H9 (cell line): ENCODE data around the gene KCNG1. TPM values are rescaled to one million over a fixed set of nuclear protein-coding genes. Genes with fewer than 3 reads are reported as not detected.

Source experiments
- DNase-seq: peaks from one replicate; pipeline ENCODE4 v3.0.0-alpha.2; 2017
- H2AFZ ChIP-seq: one replicate; pipeline ENCODE4 v1.6.1; 2013; ENCODE audit warnings: mild to moderate bottlenecking, low read length, control low read depth, moderate library complexity
- H2AK5ac ChIP-seq: 2 replicates; pipeline ENCODE4 v1.6.1; 2013; ENCODE audit warnings: low read length, control low read depth, mixed read lengths; ENCODE audit not compliant: insufficient read length
- H2BK120ac ChIP-seq: one replicate; pipeline ENCODE4 v1.6.1; 2013; ENCODE audit warnings: low read depth, mild to moderate bottlenecking, low read length, control low read depth, inconsistent platforms; ENCODE audit not compliant: poor library complexity, severe bottlenecking
- H2BK12ac ChIP-seq: 2 replicates; pipeline ENCODE4 v1.6.1; 2013; ENCODE audit warnings: low read length, control low read depth, mixed read lengths, low read depth; ENCODE audit not compliant: insufficient read length
- H2BK15ac ChIP-seq: 2 replicates; pipeline ENCODE4 v1.6.1; 2013; ENCODE audit warnings: low read depth, low read length, control low read depth
- H2BK20ac ChIP-seq: one replicate; pipeline ENCODE4 v1.6.1; 2013; ENCODE audit warnings: low read depth, mild to moderate bottlenecking, low read length, control low read depth, inconsistent platforms; ENCODE audit not compliant: poor library complexity, severe bottlenecking
- H2BK5ac ChIP-seq: 2 replicates; pipeline ENCODE4 v1.6.1; 2013; ENCODE audit warnings: low read length, control low read depth, mixed read lengths; ENCODE audit not compliant: insufficient read length
- H3K14ac ChIP-seq: 2 replicates; pipeline ENCODE4 v1.6.1; 2013; ENCODE audit warnings: low read length, control low read depth; ENCODE audit not compliant: insufficient read depth
- H3K18ac ChIP-seq: 2 replicates; pipeline ENCODE4 v1.6.1; 2013; ENCODE audit warnings: low read depth, mild to moderate bottlenecking, mixed read lengths, low read length, control low read depth; ENCODE audit not compliant: insufficient read length
- H3K23ac ChIP-seq: 2 replicates; pipeline ENCODE4 v1.6.1; 2013; ENCODE audit warnings: low read length, control low read depth, mixed read lengths, low read depth; ENCODE audit not compliant: insufficient read length
- H3K23me2 ChIP-seq: 2 replicates; pipeline ENCODE4 v1.6.1; 2013; ENCODE audit warnings: low read depth, mild to moderate bottlenecking, mixed read lengths, low read length, control low read depth; ENCODE audit not compliant: insufficient read length, poor library complexity, severe bottlenecking
- H3K27ac ChIP-seq: 2 replicates; pipeline ENCODE4 v1.5.1; 2013; ENCODE audit warnings: low read length, control low read depth, mixed read lengths, low read depth; ENCODE audit not compliant: insufficient read length
- H3K27me3 ChIP-seq: 2 replicates; pipeline ENCODE4 v1.6.1; 2013; ENCODE audit warnings: low read length, control low read depth, inconsistent platforms; ENCODE audit not compliant: insufficient read depth
- H3K4ac ChIP-seq: 2 replicates; pipeline ENCODE4 v1.6.1; 2013; ENCODE audit warnings: low read depth, mild to moderate bottlenecking, control low read depth, inconsistent platforms, low read length, moderate library complexity
- H3K4me1 ChIP-seq: 2 replicates; pipeline ENCODE4 v1.6.1; 2013; ENCODE audit warnings: low read length, control low read depth, inconsistent platforms; ENCODE audit not compliant: insufficient read depth
- H3K4me2 ChIP-seq: 2 replicates; pipeline ENCODE4 v1.6.1; 2013; ENCODE audit warnings: low read length, control low read depth, mixed read lengths; ENCODE audit not compliant: insufficient read length, insufficient read depth
- H3K56ac ChIP-seq: 2 replicates; pipeline ENCODE4 v1.6.1; 2013; ENCODE audit warnings: low read depth, mild to moderate bottlenecking, mixed read lengths, low read length, control low read depth; ENCODE audit not compliant: insufficient read length
- H3K79me1 ChIP-seq: 2 replicates; pipeline ENCODE4 v1.6.1; 2013; ENCODE audit warnings: low read depth, mild to moderate bottlenecking, moderate library complexity, low read length, control low read depth, inconsistent platforms; ENCODE audit not compliant: insufficient read depth, poor library complexity, severe bottlenecking
- H3K79me2 ChIP-seq: 2 replicates; pipeline ENCODE4 v1.6.1; 2013; ENCODE audit warnings: low read length, control low read depth, inconsistent platforms; ENCODE audit not compliant: insufficient read depth
- H3K9ac ChIP-seq: 2 replicates; pipeline ENCODE4 v1.6.1; 2013; ENCODE audit warnings: low read length, control low read depth, mixed read lengths; ENCODE audit not compliant: insufficient read length; ENCODE audit errors: extremely low read depth
- H3K9me3 ChIP-seq: one replicate; pipeline ENCODE4 v1.6.1; 2013; ENCODE audit warnings: low read depth, low read length, inconsistent platforms; ENCODE audit not compliant: control insufficient read depth
- H3T11ph ChIP-seq: one replicate; pipeline ENCODE4 v1.6.1; 2013; ENCODE audit warnings: mild to moderate bottlenecking, low read length, control low read depth, inconsistent platforms
- H4K20me1 ChIP-seq: one replicate; pipeline ENCODE4 v1.6.1; 2013; ENCODE audit not compliant: control insufficient read depth, insufficient read length, insufficient read depth
- H4K5ac ChIP-seq: 2 replicates; pipeline ENCODE4 v1.6.1; 2013; ENCODE audit warnings: low read depth, mild to moderate bottlenecking, mixed read lengths, low read length, control low read depth; ENCODE audit not compliant: insufficient read length
- H4K8ac ChIP-seq: replicated peaks from 2 replicates; pipeline ENCODE4 v1.6.1; 2013; ENCODE audit warnings: low read length, control low read depth, mixed read lengths, low read depth; ENCODE audit not compliant: insufficient read length
- H4K91ac ChIP-seq: 2 replicates; pipeline ENCODE4 v1.6.1; 2013; ENCODE audit warnings: low read depth, mild to moderate bottlenecking, moderate library complexity, mixed read lengths, low read length, control low read depth; ENCODE audit not compliant: insufficient read length
- H3K27ac Mint-ChIP-seq, 3 experiments: 2 replicates in 2 of 3; 3 replicates in 1 of 3; pipeline ENCODE4 v1.8.0; 2020 to 2021; ENCODE audit warnings: mixed read lengths in 3 of 3, mild to moderate bottlenecking in 1 of 3, moderate library complexity in 1 of 3
- H3K27me3 Mint-ChIP-seq: 2 replicates; pipeline ENCODE4 v1.8.0; 2021; ENCODE audit warnings: low read depth, mild to moderate bottlenecking, moderate library complexity, mixed read lengths
- H3K36me3 Mint-ChIP-seq, 3 experiments: 2 replicates in 2 of 3; 3 replicates in 1 of 3; pipeline ENCODE4 v1.8.0; 2020 to 2021; ENCODE audit warnings: low read depth in 3 of 3, mixed read lengths in 3 of 3; ENCODE audit not compliant: insufficient read depth in 1 of 3
- H3K4me1 Mint-ChIP-seq, 2 experiments: 2 replicates each; pipeline ENCODE4 v1.8.0; 2020; ENCODE audit warnings: mixed read lengths in 2 of 2
- H3K4me3 Mint-ChIP-seq, 2 experiments: 2 replicates in 1 of 2; 3 replicates in 1 of 2; pipeline ENCODE4 v1.8.0; 2020 to 2021; ENCODE audit warnings: mild to moderate bottlenecking in 2 of 2, mixed read lengths in 2 of 2, moderate library complexity in 1 of 2
- H3K9me3 Mint-ChIP-seq, 2 experiments: 2 replicates in 1 of 2; 3 replicates in 1 of 2; pipeline ENCODE4 v1.8.0; 2020; ENCODE audit warnings: mild to moderate bottlenecking in 2 of 2, mixed read lengths in 2 of 2, moderate library complexity in 1 of 2
- CTCF ChIP-seq: fragments of 200-600 bp; sonication (generic); conservative IDR thresholded peaks from 3 replicates; pipeline ENCODE4 v1.8.0; 2021; ENCODE audit warnings: antibody characterized with exemption, mild to moderate bottlenecking
- WGBS: extraction: QIAGEN DNeasy Blood & Tissue Kit; methylation state at CpG from one replicate; pipeline ENCODE4 v1.1.7; 2013; ENCODE audit warnings: missing lambda C conversion rate, low lambda C conversion rate, mixed read lengths; ENCODE audit not compliant: insufficient read length; ENCODE audit errors: extremely low coverage; 5-methylcytosine and 5-hydroxymethylcytosine counted together
- total RNA-seq: library from RNA; stranded (reverse); gene quantifications from 2 replicates; pipeline ENCODE4 v1.2.1, GENCODE V29; 2021

The KCNG1 gene
- total RNA-seq, 1 experiment from 2014 or later = 13.2 TPM

DNA sequence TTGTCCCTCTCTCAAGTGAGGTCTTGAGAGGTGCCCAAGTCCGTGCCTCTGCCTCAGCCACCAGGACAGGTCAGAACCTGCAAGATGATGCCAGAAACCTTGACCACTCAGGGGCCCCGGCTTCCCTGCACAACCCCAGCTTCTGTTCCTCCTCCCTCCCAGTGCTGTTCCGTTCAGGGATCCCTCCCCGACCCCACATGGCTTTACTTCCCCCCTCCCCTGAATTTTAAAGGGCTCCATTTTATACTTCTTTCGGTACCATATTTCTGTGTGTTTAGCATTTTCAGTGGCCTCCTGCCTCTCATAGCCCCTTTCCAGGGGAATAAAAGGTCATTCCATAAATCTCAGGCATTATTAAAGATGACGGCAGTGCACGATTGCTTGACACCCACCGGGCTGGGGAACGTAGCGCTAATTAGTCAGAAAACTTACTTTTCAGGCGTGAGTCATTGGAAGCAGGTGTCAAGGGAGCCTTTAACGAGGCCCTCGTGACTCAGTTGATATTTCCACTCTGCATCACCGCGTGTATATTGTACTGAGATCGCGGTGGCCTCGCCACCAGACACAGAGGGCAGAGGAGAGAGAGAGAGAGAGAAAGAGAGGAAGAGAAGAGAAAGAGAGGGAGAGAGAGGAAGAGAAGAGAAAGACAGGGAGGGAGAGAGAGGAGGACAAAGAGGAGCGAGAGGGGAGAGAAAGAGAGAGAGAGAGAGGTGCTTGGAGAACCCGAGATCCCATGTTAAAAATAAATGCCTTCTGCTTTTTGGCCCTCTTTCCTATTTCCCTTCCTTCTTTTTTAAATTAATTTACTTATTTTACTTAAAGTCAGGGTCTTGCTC is 21.3 kb downstream of the KCNG1 start:
- H3K79me2 ChIP-seq = no peaks in the 10 kb centered on the region
- no peak overlapping the region for H2BK12ac ChIP-seq
- no peak overlapping the region for H3K27ac ChIP-seq
- no peak overlapping the region for H2BK15ac ChIP-seq
- Mint-ChIP-seq H3K4me1 (peaks cover 3 to 10% of the 10 kb centered on the region in 2 experiments; a peak in 2 of 4 replicates), H3K9me3 (no peaks in the 10 kb centered on the region), H3K4me3 (no peak overlapping the region), H3K27ac (no peak overlapping the region; a peak in 1 of 7 replicates), H3K36me3 (peaks cover 7 to 9% (median 7%) of the 10 kb centered on the region in 3 experiments; a peak in 5 of 7 replicates), H3K27me3 (peaks cover 8% of the 10 kb centered on the region; the same call in 1 of the 2 replicates)
- no peaks in the 10 kb centered on the region for H4K20me1 ChIP-seq
- H2BK20ac ChIP-seq = no peak overlapping the region
- H2AK5ac ChIP-seq = no peak overlapping the region
- H3K14ac ChIP-seq = no peak overlapping the region
- no peaks in the 10 kb centered on the region for H3K4me1 ChIP-seq
- H3K4ac ChIP-seq = no peak overlapping the region
- H3T11ph ChIP-seq = no peak overlapping the region
- TF ChIP-seq CTCF = no peak
- WGBS = no CpG with 5 or more reads among the region's 20 CpGs
- no peaks in the 10 kb centered on the region for H3K9me3 ChIP-seq
- no peak overlapping the region for H2AFZ ChIP-seq
- H3K23ac ChIP-seq = no peak overlapping the region
- H4K8ac ChIP-seq = no peak overlapping the region
- H3K56ac ChIP-seq = no peak overlapping the region
- H3K27me3 ChIP-seq = no peaks in the 10 kb centered on the region
- no peak overlapping the region for H4K91ac ChIP-seq
- H2BK5ac ChIP-seq = no peak overlapping the region
- no peak overlapping the region for H4K5ac ChIP-seq
- H2BK120ac ChIP-seq = no peak overlapping the region
- H3K23me2 ChIP-seq = no peaks in the 10 kb centered on the region
- H3K79me1 ChIP-seq = no peaks in the 10 kb centered on the region
- H3K9ac ChIP-seq = no peak overlapping the region
- H3K18ac ChIP-seq = no peak overlapping the region
- DNase-seq = no peak
- H3K4me2 ChIP-seq = no peak overlapping the region
